Measurements from ENCODE around the gene FREM2. TPM values are rescaled to one million over a fixed set of nuclear protein-coding genes. Genes with fewer than 3 reads are reported as not detected.

The FREM2 gene
- total and polyA plus RNA-seq, 9 of the 15 experiments (the other 6 are each of a cell fraction or from before 2014, with no cell fraction given), result under 0.01 to 0.02 TPM; not detected in 7

DNA sequence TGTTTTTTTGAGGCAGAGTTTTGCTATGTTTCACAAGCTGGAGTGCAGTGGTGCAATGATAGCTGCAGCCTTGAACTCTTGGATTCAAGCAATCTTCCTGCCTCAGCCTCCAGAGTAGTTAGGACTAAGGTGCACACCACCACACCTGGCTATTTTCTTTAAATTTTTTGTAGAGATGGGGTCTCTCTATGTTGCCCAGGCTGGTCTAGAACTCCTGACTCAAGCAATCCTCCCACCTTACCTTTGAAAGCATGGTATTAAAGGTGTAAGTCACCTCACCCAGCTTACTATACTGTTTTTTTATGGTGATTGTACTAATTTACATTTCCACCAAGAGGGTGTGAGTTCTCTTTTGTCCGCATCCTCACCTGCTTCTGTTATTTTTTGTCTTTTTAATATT, 110.0 kb downstream of the FREM2 start (continued):
- TF ChIP-seq, protein P1, sequence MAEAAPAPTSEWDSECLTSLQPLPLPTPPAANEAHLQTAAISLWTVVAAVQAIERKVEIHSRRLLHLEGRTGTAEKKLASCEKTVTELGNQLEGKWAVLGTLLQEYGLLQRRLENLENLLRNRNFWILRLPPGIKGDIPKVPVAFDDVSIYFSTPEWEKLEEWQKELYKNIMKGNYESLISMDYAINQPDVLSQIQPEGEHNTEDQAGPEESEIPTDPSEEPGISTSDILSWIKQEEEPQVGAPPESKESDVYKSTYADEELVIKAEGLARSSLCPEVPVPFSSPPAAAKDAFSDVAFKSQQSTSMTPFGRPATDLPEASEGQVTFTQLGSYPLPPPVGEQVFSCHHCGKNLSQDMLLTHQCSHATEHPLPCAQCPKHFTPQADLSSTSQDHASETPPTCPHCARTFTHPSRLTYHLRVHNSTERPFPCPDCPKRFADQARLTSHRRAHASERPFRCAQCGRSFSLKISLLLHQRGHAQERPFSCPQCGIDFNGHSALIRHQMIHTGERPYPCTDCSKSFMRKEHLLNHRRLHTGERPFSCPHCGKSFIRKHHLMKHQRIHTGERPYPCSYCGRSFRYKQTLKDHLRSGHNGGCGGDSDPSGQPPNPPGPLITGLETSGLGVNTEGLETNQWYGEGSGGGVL (CRISPR knock-in tag; IDR thresholded peaks at IDR 0.05), result no peak
- TF ChIP-seq MCM2 (IDR thresholded peaks at IDR 0.05; ENCODE audit: low read depth), result no peak

DNA sequence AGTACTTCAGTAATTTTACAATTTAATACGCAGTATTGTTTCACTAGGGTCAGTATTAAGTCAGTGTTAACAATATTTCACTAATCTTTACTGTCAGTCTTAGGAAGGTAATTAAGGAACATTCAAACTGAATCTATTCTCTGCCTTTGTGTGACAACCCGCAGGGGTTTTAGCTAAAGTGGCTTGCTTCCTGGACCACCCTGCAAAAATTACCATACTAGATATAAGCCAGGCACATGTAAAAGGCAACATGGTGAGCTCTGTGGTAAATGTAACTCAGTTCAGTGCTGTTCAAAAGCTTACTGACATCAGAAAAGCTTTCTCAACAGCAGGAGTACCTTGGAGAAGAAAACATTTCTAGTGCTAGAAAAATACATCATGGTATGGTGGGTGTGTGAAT, 116.7 kb downstream of the FREM2 start:
- Histone ChIP-seq H3K9me1 (ENCODE audit: control insufficient read depth, insufficient read depth, low read length) (no peaks in the 10 kb centered on the region), H3K4me2 (ENCODE audit: insufficient read depth, low read length) (no peak overlapping the region), H3K4me1 (replicated peaks in 1 of 2; ENCODE audit: control insufficient read depth in 2 of 2, insufficient read depth in 2 of 2, low read length in 2 of 2) (no peaks in the 10 kb centered on the region), H2AFZ (ENCODE audit: low read depth, low read length) (no peak overlapping the region), H3K79me2 (ENCODE audit: control insufficient read depth, insufficient read depth, low read length) (no peaks in the 10 kb centered on the region), H3K36me3 (ENCODE audit: control insufficient read depth, insufficient read depth, low read length) (no peaks in the 10 kb centered on the region), H3K4me3 (no peak overlapping the region), H3K9ac (ENCODE audit: insufficient read depth in 1 of 2, low read depth in 2 of 2, low read length in 2 of 2) (no peak overlapping the region), H3K27me3 (ENCODE audit: control insufficient read depth in 2 of 2, insufficient read depth in 2 of 2, low read length in 2 of 2) (no peaks in the 10 kb centered on the region), H3K27ac (ENCODE audit: extremely low read depth, low read depth, low read length) (no peak overlapping the region), H3K9me3 (replicated peaks; ENCODE audit: control insufficient read depth, insufficient read depth, low read depth, low read length) (no peaks in the 10 kb centered on the region; the same call in 1 of the 2 replicates), H4K20me1 (replicated peaks; ENCODE audit: control insufficient read depth, insufficient read depth, low read length) (no peaks in the 10 kb centered on the region)
- WGBS (ENCODE audit: insufficient coverage, low coverage, missing lambda C conversion rate), result 0% methylated on average over 2 of the region's 2 CpGs
- intact Hi-C loops (cut with micrococcal nuclease) (no loop called here), in situ Hi-C loops (cut with MboI) (no loop called here)
- ChIA-PET CTCF (ENCODE audit: low intra/inter-chr PET ratio) (no interaction called here), POLR2A (no interaction called here)
- no TSS peak for BruUV-seq (replicated peaks)
- ATAC-seq (no peak), DNase-seq (ENCODE audit: extremely low read depth in 1 of 4, low spot score in 3 of 4) (no peak), FAIRE-seq (no peak)
- TF ChIP-seq GATAD2B (IDR thresholded peaks at IDR 0.05; ENCODE audit: borderline replicate concordance) (no peak), MTA2 (IDR thresholded peaks at IDR 0.05; ENCODE audit: low read depth) (no peak), ZHX1 (conservative IDR thresholded peaks at IDR 0.05; ENCODE audit: low read length) (no peak), SMC3 (conservative IDR thresholded peaks at IDR 0.05; ENCODE audit: insufficient read depth, low read depth, low read length) (no peak), ELK1 (CRISPR knock-in tag; IDR thresholded peaks at IDR 0.05) (no peak), GABPB1 (CRISPR knock-in tag; IDR thresholded peaks at IDR 0.05) (no peak), SMARCA4 (IDR thresholded peaks at IDR 0.05) (no peak), SMAD3 (CRISPR knock-in tag; conservative IDR thresholded peaks at IDR 0.05) (no peak), ZNF584 (CRISPR knock-in tag; IDR thresholded peaks at IDR 0.05; ENCODE audit: low read depth) (no peak), CHCHD3 (CRISPR knock-in tag; IDR thresholded peaks at IDR 0.05) (no peak), ZNF282 (CRISPR knock-in tag; IDR thresholded peaks at IDR 0.05) (no peak), LARP7 (IDR thresholded peaks at IDR 0.05) (no peak), ZNF511 (CRISPR knock-in tag; IDR thresholded peaks at IDR 0.05) (no peak)
- TF ChIP-seq, protein P2, sequence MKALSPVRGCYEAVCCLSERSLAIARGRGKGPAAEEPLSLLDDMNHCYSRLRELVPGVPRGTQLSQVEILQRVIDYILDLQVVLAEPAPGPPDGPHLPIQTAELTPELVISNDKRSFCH (CRISPR knock-in tag; IDR thresholded peaks at IDR 0.05), result no peak
- TF ChIP-seq, protein P2 (tag; IDR thresholded peaks at IDR 0.05), result no peak
